Occipital lobe (tissue), 2 donors: ENCODE results near the gene BAZ2B. TPM values are rescaled to one million over a fixed set of nuclear protein-coding genes. Genes with fewer than 3 reads are reported as not detected.
"Not testable (repeated sequence)": the region's sequence is repeated elsewhere in the genome, so short reads cannot be mapped to it uniquely, and the experiment has no call there.

Experiments
- DNase-seq: peaks from one replicate; lab custom pipeline; 2025; lab: John Stamatoyannopoulos, UW
- total RNA-seq: library from RNA; depleted of rRNA; stranded (reverse); fragments of >200 nt; gene quantifications from one replicate; pipeline ENCODE4 v1.2.3, GENCODE V29; 2014

BAZ2B gene
- total RNA-seq, 1 donor from 2014 or later = 189 TPM

DNA sequence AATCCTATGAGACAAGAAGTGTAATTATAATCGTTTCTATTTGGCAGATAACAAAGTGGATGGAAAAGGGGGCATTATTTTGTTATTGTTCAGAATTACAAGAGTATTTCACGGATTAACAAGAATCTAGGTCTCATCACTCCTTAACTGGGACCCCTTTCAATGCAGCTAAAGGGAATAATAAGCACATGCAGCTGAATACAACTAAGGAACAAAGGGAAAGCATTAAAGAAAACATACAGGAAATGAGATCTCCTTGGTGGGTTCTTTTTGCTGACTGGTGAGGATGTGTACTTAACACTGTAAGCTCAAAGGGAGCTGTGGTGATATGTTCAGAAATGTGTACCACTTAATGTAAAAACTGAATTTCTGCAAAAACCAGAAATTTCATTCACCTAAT lies 189.3 kb downstream of the BAZ2B start:
- DNase-seq = no peak

DNA sequence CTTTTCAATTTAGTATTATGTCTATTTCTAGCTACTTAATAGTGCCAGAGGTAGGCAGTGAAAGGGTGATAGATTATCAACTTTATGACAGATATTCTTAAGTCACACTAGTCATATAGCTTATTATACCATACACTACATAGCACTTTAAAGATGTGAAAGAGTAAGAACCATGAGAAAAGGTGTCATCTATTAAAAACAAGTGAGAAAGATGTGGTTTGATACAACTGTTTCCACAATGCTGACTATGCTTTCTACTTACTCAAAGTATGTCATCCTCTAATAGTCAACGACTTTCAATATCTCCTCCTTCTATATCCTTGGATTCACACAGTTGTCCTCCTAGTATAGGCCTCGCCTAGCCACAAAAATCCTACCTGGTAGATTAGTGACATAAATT lies 196.9 kb downstream of the BAZ2B start:
- DNase-seq = no peak

DNA sequence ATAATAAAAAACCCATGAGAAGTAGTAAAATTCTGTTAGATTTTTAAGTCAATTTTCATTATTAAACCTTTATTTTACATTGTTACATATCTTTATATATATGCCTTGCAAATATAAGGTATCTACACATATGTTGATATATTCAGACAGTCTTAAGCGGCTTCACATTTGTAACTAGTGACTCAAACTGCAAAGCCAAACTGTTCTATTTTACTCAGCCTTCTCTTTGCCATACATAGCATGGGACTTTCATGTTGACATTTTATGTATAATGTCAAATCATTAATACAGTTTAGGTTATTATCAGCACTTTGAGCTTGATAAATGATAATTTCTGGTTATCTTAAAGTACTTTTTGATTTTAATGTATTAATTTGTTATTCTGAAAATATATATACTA lies 204.9 kb downstream of the BAZ2B start:
- DNase-seq = no peak

DNA sequence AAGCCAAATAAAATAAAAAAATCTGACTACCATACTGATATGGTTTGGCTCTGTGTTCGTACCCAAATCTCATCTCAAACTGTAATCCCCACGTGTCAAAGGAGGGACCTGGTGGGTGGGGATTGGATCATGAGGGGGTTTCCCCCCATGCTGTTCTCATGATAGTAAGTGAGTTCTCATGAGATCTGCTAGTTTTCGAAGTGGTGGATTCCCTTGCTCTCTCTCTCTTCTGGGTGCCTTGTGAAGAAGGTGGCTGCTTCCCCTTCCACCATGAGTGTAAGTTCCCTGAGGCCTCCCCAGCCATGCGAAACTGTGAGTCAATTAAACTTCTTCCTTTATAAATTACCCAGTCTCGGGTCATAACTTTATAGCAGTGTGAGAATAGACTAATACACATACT lies 206.1 kb downstream of the BAZ2B start:
- no peak for DNase-seq

DNA sequence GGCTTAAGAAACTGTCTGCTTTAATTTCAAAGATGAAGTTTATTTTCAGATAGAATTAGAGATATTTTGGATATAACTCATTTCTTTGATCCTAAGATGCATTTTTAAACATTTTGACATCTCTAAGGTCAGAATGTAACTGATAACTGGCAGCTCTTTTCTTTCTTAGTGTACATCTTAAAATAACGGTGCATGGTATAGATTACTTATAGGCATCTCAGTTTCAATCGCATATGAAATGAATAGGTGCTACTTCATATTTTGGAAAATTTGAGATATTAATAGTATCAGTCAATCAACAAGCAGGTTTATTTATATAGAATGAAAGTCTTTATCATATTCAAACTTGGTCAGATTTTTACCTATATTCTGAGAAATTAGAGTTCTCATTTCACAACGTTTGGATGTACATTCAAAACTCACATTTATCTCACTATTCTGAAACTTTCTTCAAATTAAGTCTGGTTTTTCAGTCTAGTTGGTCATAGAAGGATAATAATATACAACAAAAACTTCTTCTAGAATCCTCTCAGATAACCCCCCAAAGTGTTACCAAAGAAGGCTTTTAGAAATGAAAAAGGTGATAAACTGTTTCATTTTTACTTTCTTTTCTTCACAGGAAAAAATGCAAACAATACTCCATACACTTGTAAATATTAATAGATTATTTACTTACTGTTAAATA lies 207.1 kb downstream of the BAZ2B start:
- DNase-seq = no peak

DNA sequence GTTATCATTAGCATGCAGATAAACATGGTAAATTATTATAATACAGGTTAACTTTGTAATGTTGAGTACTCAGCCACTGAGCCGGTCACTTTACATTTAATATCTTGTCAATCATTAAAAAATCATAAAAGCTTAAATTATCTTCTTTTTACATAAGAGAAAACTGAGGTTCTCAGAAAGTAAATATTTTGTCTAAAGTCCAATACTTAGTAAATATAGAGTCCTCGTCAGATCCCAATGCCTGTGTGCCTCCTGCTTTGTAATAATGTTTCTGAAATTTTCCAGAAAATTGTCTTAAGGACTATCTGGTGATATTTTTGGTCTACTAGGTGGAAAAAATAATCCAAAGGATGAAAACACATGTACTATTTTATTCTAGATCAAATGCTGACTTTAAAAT lies 213.6 kb downstream of the BAZ2B start:
- no peak for DNase-seq

DNA sequence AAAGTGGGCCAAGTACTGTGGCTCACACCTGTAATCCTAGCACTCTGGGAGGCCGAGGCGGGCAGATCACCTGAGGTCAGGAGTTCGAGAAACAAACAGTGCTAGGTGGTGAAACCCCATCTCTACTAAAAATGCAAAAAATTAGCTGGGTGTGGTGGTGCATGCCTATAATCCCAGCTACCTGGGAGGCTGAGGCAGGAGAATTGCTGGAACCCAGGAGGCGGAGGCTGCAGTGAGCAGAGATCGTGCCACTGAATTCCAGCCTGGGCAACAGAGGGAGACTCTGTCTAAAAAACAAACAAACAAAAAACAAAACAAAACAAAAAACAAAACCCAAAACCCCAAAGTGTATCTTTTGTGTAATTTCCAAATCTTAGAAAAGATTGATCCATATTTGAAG lies 214.2 kb downstream of the BAZ2B start:
- DNase-seq = not testable (repeated sequence)

DNA sequence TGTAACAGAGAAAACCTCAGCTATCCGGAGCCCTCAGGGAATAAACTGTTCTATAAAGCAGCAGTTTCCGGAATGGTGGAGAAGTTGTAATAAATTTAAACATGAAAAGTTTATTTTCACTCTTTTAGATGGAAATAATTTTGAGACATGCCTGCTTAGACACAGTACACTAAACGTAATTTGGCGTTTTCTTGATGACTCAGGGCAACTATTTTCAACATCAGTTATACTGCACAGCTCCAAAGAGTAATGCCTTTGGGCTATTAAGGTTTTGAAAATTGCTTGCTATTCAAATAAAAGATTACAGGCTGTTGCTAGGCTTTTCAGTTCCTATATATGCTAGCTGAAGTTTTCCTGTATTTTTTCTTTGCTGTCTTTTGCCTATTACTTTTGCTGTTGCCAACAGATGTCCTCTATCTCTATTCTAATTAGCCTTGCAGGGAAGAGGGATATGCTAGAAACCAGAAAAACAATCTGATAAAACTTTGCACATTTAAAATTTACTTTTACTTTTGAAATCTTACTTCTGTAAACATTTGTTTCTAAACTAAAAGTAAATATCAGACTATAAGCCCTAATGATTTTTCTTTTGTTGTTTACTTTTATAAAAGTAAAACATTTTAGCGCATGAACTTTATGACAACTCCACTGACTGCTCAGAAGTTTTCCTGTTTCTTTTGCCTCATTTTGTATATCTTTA lies 216.5 kb downstream of the BAZ2B start:
- no peak for DNase-seq

DNA sequence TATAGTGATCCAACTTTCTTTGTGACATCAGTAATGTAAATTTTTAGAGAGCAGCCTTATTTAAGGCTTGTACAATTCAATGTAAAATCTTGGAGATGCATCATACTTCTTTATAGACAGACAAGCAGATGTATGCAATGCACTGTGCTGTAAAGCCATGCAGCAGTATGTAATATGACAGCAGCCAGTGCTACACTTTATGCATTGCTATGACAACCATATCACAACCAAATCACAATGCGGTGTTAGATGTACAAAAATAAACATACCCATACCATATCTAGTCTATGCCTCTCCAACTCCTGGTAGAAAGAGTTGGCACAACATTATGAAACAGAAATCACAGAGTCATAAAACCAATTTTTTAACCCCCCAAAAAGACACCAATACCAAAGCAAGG lies 219.5 kb downstream of the BAZ2B start:
- no peak for DNase-seq

DNA sequence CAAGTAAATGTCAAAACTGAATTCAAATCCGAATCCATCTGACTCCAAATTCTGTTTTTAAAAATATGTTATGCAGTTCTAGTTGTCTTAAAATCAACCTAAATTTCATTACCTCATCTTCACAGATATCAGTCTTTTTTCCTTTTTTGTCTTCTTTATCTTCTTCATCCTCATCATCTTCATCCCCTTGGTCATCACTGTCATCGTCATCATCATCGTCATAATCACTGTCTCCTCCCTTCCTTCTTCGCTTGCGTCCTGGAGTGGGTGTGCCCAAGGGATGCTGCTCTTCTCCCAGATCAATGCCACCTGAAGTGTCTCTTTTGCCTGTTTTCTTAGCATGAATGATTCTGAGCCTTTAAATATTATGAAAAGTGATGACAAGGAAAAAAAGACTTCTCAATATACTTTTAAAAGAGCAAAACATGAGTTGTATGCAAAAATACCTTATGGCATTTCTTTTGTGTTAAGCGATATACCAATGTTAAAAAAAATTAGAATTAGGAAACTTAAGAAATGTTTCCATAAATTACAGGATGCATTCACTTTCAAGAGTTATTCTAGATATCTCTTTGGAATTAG lies 233.8 kb downstream of the BAZ2B start:
- DNase-seq = no peak

DNA sequence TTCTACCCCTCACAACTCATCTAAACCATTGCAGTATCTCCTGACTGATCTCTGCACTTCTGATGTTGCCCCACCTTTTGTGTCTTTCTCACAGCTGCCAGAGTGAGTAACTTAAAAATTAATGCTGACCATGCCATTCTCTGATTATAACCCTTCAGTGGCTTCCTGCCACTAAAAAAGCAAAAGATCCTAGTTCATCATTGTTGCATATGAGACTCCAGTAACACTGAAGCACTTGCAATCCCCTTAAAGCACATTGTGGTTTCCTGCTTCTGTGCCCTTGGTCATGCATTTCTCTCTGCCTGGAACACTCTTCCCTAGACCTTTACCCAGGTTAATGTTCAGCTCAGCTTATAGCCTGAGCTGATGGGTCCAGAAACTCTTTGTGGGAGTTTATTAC lies 234.8 kb downstream of the BAZ2B start:
- DNase-seq = no peak

DNA sequence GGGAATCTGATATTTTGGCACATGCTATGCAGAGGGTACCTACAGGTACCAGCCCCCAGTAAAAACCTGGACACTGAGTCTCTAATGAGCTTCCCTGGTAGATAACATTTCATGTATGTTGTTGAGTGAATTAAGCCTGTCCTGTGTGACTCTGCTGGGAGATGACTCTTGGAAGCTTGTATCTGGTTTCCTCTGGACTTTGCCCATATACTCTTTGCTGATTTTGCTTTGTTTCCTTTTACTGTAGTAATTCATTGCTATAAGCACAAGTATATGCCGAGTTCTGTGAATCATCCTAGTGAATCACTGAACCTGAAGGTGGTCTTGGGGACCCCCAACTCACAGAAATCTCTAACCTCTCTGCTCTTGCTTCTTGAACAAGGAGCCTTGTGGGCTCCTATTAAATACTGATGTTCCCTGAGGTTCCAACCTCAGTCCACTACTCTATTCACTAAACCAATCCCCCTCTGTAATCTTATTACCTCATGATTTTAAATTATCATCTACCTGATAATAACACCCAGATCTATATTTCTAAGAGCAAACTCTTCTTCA lies 235.6 kb downstream of the BAZ2B start:
- no peak for DNase-seq

DNA sequence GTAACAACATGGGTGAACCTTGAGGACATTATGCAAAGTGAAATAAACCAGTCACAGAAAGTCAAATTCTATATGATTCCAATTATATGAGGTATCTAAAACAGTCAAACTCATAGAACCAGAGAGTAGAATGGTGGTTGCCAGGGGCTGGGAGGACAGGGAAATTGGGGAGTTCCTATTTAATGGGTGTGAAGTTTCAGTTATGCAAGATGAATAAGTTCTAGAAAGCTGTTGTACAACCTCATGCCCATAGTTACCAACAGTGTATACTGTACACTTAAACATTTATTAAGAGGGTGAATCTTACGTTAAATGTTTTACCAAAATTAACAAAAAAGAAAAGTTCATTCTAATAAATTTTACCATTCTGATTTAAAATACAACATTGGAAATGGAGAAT lies 237.2 kb downstream of the BAZ2B start:
- DNase-seq = no peak

DNA sequence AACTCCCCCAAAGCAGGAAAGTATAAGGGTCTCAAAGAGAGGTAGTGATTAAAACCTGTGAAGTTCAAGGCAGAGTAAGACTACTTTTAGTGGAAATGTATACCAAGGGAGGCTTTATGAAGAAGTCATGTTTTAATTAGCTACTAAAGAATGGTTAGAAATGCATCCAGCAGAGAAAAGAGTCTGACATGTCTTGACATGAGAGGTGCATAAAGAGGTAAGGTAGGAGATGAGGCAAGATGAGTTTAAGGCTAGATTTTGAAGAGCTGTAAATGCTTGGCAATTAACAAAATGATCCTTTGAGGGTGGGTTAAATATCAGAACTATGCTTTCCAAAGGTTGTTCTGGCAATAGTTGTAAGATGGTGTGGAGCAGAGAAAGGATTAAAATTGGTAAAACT lies 241.1 kb downstream of the BAZ2B start:
- no peak for DNase-seq

DNA sequence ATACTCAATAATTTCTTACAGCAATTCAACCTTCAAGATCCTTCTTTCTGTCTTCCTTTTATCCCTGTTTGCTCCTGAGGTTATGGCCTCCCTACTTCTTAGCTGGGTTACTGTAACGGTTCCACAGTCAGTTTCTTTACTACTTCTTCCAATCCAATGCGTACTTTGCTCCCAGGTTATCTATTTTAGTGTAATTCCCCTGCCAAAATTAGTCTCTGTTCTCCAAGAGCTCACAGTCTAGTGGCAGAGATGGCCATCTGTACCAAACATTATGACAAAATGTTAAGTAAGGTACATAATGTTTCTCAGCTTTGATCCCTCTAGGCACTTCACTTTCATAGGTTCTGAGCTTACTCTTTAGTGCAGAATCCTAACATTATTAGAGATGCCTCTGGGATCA lies 244.8 kb downstream of the BAZ2B start:
- no peak for DNase-seq

DNA sequence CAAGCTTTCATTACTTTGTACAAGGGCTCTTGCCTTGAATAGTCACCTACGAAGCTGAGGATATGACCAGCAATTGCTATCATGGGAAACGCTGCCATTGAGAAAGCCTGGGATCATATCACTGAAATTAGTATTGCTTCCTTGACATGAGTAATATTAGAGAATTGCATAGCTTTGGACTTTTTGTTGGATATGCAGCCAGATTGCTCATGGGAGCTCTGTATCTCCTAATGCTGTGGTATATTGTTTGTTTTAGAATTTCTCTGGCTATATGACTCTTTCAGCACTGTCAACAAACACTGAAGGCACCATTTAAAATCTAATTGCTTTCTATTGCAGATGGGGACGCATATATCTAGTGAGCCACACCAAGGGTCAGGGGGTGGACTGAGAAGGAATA lies 249.8 kb downstream of the BAZ2B start:
- DNase-seq = no peak

DNA sequence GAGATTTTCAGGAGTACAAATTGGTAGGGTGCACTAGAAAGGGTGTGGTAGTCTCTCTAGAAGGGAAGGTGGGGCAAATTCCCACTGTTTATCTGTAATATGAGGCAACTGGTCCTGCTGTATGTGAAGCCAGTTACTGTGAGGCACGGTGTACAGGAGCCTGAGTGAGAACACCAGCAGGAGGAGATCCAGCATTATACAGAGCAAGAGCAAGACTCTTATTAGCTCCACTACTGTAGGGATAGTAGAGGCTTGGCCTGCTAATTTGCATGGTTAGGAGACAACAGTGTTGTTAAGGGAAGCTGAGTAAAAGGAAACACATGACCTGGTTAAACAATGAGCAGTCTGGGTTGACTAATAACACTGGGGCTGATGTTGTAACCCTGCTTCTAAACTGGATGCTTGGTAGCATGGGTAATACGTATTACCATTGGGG lies 253.5 kb downstream of the BAZ2B start:
- no peak for DNase-seq

DNA sequence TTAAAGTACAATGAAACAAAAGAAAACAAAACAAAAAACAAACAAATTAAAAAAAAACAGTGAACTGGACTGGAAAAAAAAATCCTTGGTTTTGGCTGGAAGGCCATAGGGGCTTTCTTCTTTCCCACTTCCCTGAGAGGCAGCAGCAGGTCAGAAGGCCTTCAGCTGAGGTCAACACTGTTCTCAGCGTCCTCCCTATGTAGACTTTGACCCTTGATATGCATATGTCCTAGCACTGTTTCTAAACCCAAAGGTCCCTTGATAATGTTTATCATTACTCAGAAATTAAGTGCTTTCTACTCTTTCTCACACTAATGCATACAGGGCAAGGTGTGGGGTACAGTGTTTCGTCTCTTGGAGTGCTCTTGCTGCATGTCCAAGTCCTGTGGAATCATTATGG lies 254.3 kb downstream of the BAZ2B start:
- no peak for DNase-seq

DNA sequence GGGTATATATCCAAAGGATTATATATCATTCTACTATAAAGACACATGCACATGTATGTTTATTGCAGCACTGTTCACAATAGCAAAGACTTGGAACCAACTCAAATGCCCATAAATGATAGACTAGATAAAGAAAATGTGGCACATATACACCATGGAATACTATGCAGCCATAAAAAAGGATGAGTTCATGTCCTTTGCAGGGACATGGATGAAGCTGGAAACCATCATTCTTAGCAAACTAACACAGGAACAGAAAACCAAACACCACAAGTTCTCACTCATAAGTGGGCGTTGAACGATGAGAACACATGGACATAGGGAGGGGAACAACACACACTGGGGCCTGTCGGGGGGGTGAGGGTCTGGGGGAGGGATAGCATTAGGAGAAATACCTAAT lies 254.7 kb downstream of the BAZ2B start:
- DNase-seq = not testable (repeated sequence)

DNA sequence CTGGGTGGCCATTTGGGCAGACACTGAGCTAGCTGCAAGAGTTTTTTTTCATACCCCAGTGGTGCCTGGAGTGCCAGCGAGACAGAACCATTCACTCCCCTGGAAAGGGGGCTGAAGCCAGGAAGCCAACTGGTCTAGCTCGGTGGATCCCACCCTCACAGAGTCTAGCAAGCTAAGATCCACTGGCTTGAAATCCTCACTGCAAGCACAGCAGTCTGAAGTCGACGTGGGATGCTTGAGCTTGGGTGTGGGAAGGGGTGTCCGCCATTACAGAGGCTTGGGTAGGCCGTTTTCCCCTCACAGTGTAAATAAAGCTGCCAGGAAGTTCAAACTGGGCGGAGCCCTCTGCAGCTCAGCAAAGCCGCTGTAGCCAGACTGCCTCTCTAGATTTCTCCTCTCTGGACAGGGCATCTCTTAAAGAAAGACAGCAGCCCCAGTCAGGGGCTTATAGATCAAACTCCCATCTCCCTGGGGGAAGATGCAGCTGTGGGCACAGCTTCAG lies 260.2 kb downstream of the BAZ2B start:
- DNase-seq = no peak

DNA sequence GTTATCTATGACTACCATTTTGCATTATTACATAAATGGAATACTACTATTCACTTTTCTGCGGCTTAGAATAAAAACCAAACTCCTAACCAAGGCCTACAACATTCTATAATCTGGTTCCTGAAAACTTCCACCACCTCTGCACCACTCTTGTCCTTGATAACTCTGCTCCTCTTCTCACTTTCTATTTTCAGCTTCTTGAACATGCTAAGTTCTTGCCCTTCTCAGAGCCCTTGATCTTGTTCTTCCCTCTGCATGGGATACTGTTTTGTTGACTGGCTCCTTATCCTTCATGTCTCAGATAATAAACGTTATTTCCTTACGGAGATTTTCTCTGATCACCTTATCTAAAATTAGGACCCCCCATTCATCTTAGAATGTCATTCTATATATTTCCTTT lies 264.4 kb downstream of the BAZ2B start:
- DNase-seq = no peak

DNA sequence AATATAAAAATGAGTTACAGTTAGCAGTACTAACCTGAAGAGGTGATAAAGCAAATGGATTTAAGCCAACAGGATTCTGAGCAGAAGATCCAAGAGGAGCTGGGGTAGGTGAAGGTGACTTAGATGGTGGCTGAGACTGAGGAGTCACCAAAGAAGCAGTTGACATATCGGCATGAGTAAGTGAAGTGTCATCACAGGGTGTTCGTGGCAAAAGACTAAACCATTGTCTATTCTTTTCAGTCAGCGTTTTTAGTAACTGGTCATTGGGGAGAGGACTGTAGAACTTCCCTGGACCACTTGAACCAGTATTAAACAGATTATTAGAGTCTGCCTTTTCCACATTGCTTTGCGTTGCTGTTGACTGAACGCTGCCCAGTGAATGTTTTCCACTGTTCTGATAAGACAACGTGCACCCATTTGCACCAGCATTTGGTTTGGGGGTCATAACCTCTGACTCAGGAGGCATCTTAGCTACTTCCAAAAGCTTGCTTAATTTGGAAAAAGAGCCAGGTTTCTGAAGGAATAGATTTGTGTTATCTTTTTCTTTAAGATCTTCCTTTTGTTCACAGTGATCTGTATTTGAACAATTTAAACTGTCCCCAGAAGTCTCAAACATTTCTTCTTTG lies 266.6 kb downstream of the BAZ2B start:
- no peak for DNase-seq
